Spleen (tissue), 7 donors: Measurements from ENCODE around the gene LPP.

ENCODE experiments used
- POLR2AphosphoS5 ChIP-seq, 3 donors: sonication (generic); formaldehyde crosslinking; IDR thresholded peaks; one replicate each; pipeline ENCODE4 v1.5.1; 2017; ENCODE audit warnings: antibody characterized with exemption in 3 of 3
- TF ChIP-seq, protein P1 (sequence below), 11 experiments: fragments of 200-600 bp in 7 of 11; fragments of 450-650 bp in 4 of 11; sonication (generic) in 4 of 11; IDR thresholded peaks in 8 of 11; conservative IDR thresholded peaks in 3 of 11; 1 replicate in 7 of 11; 2 replicates in 4 of 11; pipeline versions ENCODE4 v1.4.0 to v1.8.0; 2016 to 2021; ENCODE audit warnings: antibody characterized with exemption in 11 of 11, inconsistent platforms in 4 of 11, mild to moderate bottlenecking in 1 of 11
- donor health status: DM: no; HTN: no; CAD: no; lungs with moderate emphysema.
- donor health status: DM: no; HTN: no; CAD: no.
- donor health status: DM: no; HTN: no; CAD: no.

DNA sequence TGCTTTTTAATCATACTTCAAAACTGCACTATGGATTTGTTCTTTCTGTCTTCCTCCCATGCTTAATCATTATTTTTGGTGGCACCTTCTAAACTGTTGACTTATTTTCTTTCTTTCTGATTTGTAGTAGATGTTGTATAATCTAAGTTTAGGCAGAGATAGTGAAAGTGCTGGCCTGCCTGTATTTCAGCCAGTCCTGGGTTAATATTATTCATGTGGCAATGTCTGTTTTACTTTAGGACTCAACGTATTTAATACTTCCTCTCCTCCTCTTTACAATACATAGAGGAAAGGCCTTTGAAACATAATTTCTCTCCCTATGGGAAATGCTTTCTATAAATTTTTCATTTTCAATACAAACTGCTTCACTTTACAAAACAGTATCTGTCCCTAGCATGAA is 690.1 kb downstream of the LPP start:
- TF ChIP-seq POLR2AphosphoS5 (IDR thresholded peaks at IDR 0.05) = no peak
- TF ChIP-seq, protein P1, sequence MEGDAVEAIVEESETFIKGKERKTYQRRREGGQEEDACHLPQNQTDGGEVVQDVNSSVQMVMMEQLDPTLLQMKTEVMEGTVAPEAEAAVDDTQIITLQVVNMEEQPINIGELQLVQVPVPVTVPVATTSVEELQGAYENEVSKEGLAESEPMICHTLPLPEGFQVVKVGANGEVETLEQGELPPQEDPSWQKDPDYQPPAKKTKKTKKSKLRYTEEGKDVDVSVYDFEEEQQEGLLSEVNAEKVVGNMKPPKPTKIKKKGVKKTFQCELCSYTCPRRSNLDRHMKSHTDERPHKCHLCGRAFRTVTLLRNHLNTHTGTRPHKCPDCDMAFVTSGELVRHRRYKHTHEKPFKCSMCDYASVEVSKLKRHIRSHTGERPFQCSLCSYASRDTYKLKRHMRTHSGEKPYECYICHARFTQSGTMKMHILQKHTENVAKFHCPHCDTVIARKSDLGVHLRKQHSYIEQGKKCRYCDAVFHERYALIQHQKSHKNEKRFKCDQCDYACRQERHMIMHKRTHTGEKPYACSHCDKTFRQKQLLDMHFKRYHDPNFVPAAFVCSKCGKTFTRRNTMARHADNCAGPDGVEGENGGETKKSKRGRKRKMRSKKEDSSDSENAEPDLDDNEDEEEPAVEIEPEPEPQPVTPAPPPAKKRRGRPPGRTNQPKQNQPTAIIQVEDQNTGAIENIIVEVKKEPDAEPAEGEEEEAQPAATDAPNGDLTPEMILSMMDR (IDR thresholded peaks at IDR 0.05 in 8 of 11, conservative IDR thresholded peaks at IDR 0.05 in 3 of 11) = no peak
